ENCODE results near the gene ZCCHC24. TPM values are rescaled to one million over a fixed set of nuclear protein-coding genes. Genes with fewer than 3 reads are reported as not detected.

ZCCHC24 gene
- total RNA-seq, 2 donors from 2014 or later, result 14.0 to 19.8 TPM

DNA sequence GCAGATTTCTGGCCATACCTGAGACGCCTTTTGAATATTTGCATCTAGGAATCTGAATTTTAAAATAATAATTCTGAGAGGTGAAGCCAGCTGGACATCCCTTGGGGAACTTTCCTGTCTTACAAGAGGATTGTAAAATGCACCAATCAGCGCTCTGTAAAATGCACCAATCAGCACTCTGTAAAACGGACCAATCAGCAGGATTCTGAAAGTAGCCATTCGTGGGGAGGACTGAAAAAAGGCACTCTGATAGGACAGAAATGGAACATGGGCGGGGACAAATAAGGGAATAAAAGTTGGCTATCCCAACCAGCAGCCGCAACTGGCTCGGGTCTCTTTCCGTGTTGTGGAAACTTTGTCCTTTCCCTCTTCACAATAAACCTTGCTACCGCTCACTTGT lies 88.2 kb downstream of the ZCCHC24 start:
- intact Hi-C loops (cut with DNase I), result no loop called here
- TF ChIP-seq POLR2A (IDR thresholded peaks at IDR 0.05), result no peak
- TF ChIP-seq, protein P1, sequence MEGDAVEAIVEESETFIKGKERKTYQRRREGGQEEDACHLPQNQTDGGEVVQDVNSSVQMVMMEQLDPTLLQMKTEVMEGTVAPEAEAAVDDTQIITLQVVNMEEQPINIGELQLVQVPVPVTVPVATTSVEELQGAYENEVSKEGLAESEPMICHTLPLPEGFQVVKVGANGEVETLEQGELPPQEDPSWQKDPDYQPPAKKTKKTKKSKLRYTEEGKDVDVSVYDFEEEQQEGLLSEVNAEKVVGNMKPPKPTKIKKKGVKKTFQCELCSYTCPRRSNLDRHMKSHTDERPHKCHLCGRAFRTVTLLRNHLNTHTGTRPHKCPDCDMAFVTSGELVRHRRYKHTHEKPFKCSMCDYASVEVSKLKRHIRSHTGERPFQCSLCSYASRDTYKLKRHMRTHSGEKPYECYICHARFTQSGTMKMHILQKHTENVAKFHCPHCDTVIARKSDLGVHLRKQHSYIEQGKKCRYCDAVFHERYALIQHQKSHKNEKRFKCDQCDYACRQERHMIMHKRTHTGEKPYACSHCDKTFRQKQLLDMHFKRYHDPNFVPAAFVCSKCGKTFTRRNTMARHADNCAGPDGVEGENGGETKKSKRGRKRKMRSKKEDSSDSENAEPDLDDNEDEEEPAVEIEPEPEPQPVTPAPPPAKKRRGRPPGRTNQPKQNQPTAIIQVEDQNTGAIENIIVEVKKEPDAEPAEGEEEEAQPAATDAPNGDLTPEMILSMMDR (IDR thresholded peaks at IDR 0.05), result no peak
- ATAC-seq (no peak), DNase-seq (no peak)
- Histone ChIP-seq H3K36me3 (replicated peaks in 1 of 2; ENCODE audit: insufficient read depth in 1 of 2, low read depth in 2 of 2) (peaks cover 0 to 12% of the 10 kb centered on the region in 2 donors), H3K27ac (no peak overlapping the region), H3K4me3 (no peak overlapping the region), H3K27me3 (no peaks in the 10 kb centered on the region), H3K9me3 (no peaks in the 10 kb centered on the region), H3K4me1 (peaks cover 5% of the 10 kb centered on the region)
- 88 to 92% methylated on average over 9 of the region's 9 CpGs for WGBS, 2 donors

DNA sequence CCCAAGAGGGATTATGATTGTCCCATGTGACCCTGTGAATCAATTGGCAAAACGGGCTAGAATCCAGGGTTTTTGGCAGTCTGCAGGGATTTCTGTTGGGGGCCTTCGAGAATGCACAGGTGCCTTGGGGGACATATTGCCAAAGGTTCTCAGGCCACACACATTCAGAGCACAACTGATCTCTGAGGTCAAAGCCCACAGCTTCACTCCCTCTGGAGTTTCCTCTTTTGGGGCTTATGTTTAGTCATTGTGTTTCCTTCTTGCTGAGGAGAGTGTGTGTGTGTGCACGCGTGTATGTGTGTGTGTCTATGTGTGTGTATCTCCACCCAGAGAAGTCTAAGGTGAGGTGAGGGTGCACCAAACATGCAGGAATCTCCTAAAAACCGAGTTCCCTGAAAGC lies 89.3 kb downstream of the ZCCHC24 start:
- Histone ChIP-seq H3K4me3 (no peak overlapping the region), H3K27me3 (no peaks in the 10 kb centered on the region), H3K4me1 (peaks cover 5% of the 10 kb centered on the region), H3K9me3 (no peaks in the 10 kb centered on the region), H3K27ac (no peak overlapping the region), H3K36me3 (replicated peaks in 1 of 2; ENCODE audit: insufficient read depth in 1 of 2, low read depth in 2 of 2) (peaks cover 0 to 19% of the 10 kb centered on the region in 2 donors)
- WGBS, 2 donors, result 65 to 72% methylated on average over 5 of the region's 5 CpGs
- no peak for TF ChIP-seq POLR2A (IDR thresholded peaks at IDR 0.05)
- TF ChIP-seq, protein P1 (IDR thresholded peaks at IDR 0.05), result no peak
- intact Hi-C loops (cut with DNase I), result no loop called here
- DNase-seq (no peak), ATAC-seq (no peak)

DNA sequence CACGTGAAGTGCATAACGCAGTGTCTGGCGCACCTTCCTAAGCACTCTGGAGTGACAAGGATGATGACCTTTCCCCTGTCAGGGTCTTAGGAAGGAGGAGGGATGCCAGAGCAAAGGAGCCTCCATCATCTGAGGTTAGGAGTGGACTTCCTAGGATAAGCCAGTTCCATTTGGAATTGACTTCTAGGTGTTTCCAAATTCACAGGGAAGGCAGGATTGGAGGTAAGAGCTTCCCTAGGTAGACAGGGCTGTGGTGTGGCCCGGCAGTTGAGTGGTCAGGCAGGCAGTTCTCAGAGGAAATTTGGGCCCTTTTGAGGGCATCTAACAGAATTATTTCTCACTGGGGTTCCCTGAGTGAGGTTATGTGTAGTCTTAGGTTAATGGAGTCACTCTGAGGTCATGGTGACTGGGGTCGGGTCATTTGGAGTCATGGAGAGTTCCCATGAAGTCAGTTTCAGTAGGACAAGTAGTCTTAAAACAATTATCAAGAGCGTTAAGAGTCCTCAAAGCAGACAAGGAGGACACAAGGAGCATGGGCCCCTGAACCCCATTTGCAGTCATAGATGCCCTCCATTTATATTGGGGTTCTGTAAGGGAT lies 89.9 kb downstream of the ZCCHC24 start:
- Histone ChIP-seq H3K4me1 (peaks cover 10% of the 10 kb centered on the region), H3K27ac (no peak overlapping the region), H3K27me3 (no peaks in the 10 kb centered on the region), H3K9me3 (no peaks in the 10 kb centered on the region), H3K4me3 (no peak overlapping the region), H3K36me3 (replicated peaks in 1 of 2; ENCODE audit: insufficient read depth in 1 of 2, low read depth in 2 of 2) (peaks cover 0 to 23% of the 10 kb centered on the region in 2 donors)
- ATAC-seq, result no peak
- intact Hi-C loops (cut with DNase I), result no loop called here
- TF ChIP-seq, protein P1 (IDR thresholded peaks at IDR 0.05), result no peak
- TF ChIP-seq POLR2A (IDR thresholded peaks at IDR 0.05), result no peak
- WGBS, 2 donors, result 76 to 78% methylated on average over 6 of the region's 6 CpGs
- DNase-seq, result no peak

DNA sequence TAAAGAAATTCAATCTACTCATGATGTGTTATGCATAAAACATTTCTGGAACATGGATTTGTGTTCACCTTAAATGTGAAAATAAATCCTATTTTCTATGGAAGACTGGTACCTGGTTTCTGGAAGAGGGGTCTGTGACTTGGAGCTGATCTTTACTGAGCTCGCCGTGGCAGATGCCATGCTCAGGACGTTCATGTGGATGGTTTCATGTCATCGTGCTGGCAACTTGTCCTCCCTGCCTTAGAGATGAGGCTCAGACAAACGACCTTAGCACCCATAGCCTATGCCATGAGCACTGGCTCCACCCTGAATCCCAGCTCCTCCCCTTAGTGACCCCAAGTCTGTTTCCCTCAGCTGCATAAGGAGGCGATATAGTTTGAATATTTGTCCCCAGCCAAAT lies 90.8 kb downstream of the ZCCHC24 start:
- Histone ChIP-seq H3K9me3 (no peaks in the 10 kb centered on the region), H3K27me3 (no peaks in the 10 kb centered on the region), H3K4me1 (peaks cover 19% of the 10 kb centered on the region), H3K4me3 (no peak overlapping the region), H3K27ac (no peak overlapping the region), H3K36me3 (replicated peaks in 1 of 2; ENCODE audit: insufficient read depth in 1 of 2, low read depth in 2 of 2) (peaks cover 0 to 27% of the 10 kb centered on the region in 2 donors)
- TF ChIP-seq POLR2A (IDR thresholded peaks at IDR 0.05), result no peak
- TF ChIP-seq, protein P1 (IDR thresholded peaks at IDR 0.05), result no peak
- 87 to 90% methylated on average over 4 to 6 of the region's 6 CpGs for WGBS, 2 donors
- no peak for DNase-seq
- ATAC-seq, result no peak
- intact Hi-C loops (cut with DNase I), result no loop called here

DNA sequence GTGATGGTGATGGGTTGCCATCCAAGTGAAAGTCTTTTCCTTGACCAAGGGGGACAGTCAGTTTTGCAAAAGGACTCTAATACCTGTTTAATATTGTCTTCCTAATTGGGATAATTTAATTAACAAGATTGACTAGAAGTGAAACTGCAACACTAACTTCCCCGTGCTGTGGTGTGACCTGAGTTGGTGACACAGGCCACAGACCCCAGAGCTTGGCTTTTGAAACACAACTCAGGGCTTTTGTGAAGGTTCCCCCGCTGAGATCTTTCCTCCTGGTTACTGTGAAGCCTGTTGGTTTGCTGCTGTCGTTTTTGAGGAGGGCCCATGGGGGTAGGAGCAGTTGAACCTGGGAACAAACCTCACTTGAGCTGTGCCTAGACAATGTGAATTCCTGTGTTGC lies 91.3 kb downstream of the ZCCHC24 start:
- peaks cover 24% of the 10 kb centered on the region for H3K4me1 ChIP-seq
- DNase-seq (no peak), ATAC-seq (no peak)

More for the DNA sequence above, 91.3 kb downstream of the ZCCHC24 start:
- WGBS, 2 donors, result 46 to 47% methylated on average over 3 of the region's 3 CpGs
- TF ChIP-seq, protein P1 (IDR thresholded peaks at IDR 0.05), result no peak
- no peak for TF ChIP-seq POLR2A (IDR thresholded peaks at IDR 0.05)
- Histone ChIP-seq H3K27me3 (no peaks in the 10 kb centered on the region), H3K36me3 (replicated peaks in 1 of 2; ENCODE audit: insufficient read depth in 1 of 2, low read depth in 2 of 2) (peaks cover 0 to 27% of the 10 kb centered on the region in 2 donors), H3K27ac (no peak overlapping the region), H3K9me3 (no peaks in the 10 kb centered on the region), H3K4me3 (no peak overlapping the region)
- intact Hi-C loops (cut with DNase I), result no loop called here
